Endodermal cell (in vitro differentiated cells): Measurements from ENCODE around the gene ASCC3. TPM values are rescaled to one million over a fixed set of nuclear protein-coding genes. Genes with fewer than 3 reads are reported as not detected.

ENCODE experiments used
- DNase-seq: peaks from one replicate; pipeline ENCODE4 v3.0.0-alpha.2; 2017
- H3K27ac ChIP-seq: 2 replicates; pipeline ENCODE4 v1.5.1; 2013; ENCODE audit warnings: mild to moderate bottlenecking, low read depth, low read length, moderate library complexity
- H3K27me3 ChIP-seq: 2 replicates; pipeline ENCODE4 v1.6.1; 2013; ENCODE audit warnings: mild to moderate bottlenecking, low read length, moderate library complexity; ENCODE audit not compliant: insufficient read depth, control insufficient read depth, poor library complexity, severe bottlenecking
- H3K36me3 ChIP-seq: 2 replicates; pipeline ENCODE4 v1.7.0; 2013; ENCODE audit warnings: mild to moderate bottlenecking, low read length, moderate library complexity; ENCODE audit not compliant: control insufficient read depth, insufficient read depth
- H3K4me1 ChIP-seq: one replicate; pipeline ENCODE4 v1.7.0; 2013; ENCODE audit warnings: low read length; ENCODE audit not compliant: control insufficient read depth, insufficient read depth
- H3K4me3 ChIP-seq: 2 replicates; pipeline ENCODE4 v1.5.1; 2013; ENCODE audit warnings: mild to moderate bottlenecking, low read length, moderate library complexity
- H3K9ac ChIP-seq: 2 replicates; pipeline ENCODE4 v1.6.1; 2013; ENCODE audit warnings: mild to moderate bottlenecking, low read length, moderate library complexity; ENCODE audit not compliant: poor library complexity, severe bottlenecking; ENCODE audit errors: extremely low read depth
- H3K9me3 ChIP-seq: 2 replicates; pipeline ENCODE4 v1.6.1; 2013; ENCODE audit warnings: mild to moderate bottlenecking, low read length, moderate library complexity; ENCODE audit not compliant: control insufficient read depth
- H3K27ac Mint-ChIP-seq: 2 replicates; pipeline ENCODE4 v1.8.0; 2020; ENCODE audit warnings: mixed read lengths
- H3K27me3 Mint-ChIP-seq: 2 replicates; pipeline ENCODE4 v1.8.0; 2021; ENCODE audit warnings: mild to moderate bottlenecking, mixed read lengths; ENCODE audit not compliant: insufficient read depth
- H3K36me3 Mint-ChIP-seq: 2 replicates; pipeline ENCODE4 v1.8.0; 2020; ENCODE audit warnings: low read depth, mixed read lengths
- H3K4me1 Mint-ChIP-seq: 2 replicates; pipeline ENCODE4 v1.8.0; 2020; ENCODE audit warnings: mixed read lengths
- H3K4me3 Mint-ChIP-seq: 2 replicates; pipeline ENCODE4 v1.8.0; 2020; ENCODE audit warnings: mild to moderate bottlenecking, moderate library complexity, mixed read lengths
- H3K9me3 Mint-ChIP-seq: 2 replicates; pipeline ENCODE4 v1.8.0; 2020; ENCODE audit warnings: mild to moderate bottlenecking, mixed read lengths
- CTCF ChIP-seq: fragments of 200-600 bp; sonication (generic); conservative IDR thresholded peaks from 2 replicates; pipeline ENCODE4 v1.5.0; 2021; ENCODE audit warnings: antibody characterized with exemption, mild to moderate bottlenecking
- WGBS, 2 experiments: methylation state at CpG; one replicate each; pipeline versions ENCODE4 v1.1.5 to v1.1.7; 2013; ENCODE audit warnings: missing lambda C conversion rate in 2 of 2, mixed read lengths in 1 of 2; ENCODE audit not compliant: insufficient coverage in 1 of 2, insufficient read length in 1 of 2; 5-methylcytosine and 5-hydroxymethylcytosine counted together
- total RNA-seq, 2 donors: library from RNA; stranded (reverse); fragmentation: NEBNext Ultra II Directional in 1 of 2; extraction: Animal tissue kit (Norgen Biotek cat#: 25700) in 1 of 2; gene quantifications; 2 replicates in 1 of 2; 3 replicates in 1 of 2; pipeline ENCODE4 v1.2.1, GENCODE V29; 2021

ASCC3 gene
- total RNA-seq, 2 donors from 2014 or later = 40.0 to 41.1 TPM

GRCh38 chr6:100599088-100599770 lies 281.9 kb downstream of the ASCC3 start:
- no peaks in the 10 kb centered on the region for H3K27me3 Mint-ChIP-seq
- no peak overlapping the region for H3K4me3 ChIP-seq
- peaks cover 14% of the 10 kb centered on the region for H3K36me3 ChIP-seq
- H3K36me3 Mint-ChIP-seq = peaks cover 5% of the 10 kb centered on the region
- H3K9me3 Mint-ChIP-seq = no peaks in the 10 kb centered on the region
- no peak overlapping the region for H3K9ac ChIP-seq
- no peak for DNase-seq
- H3K4me1 ChIP-seq = no peaks in the 10 kb centered on the region
- WGBS, 2 experiments = 87 to 100% methylated on average over 1 of the region's 1 CpG
- H3K4me1 Mint-ChIP-seq = no peaks in the 10 kb centered on the region
- H3K27ac Mint-ChIP-seq = no peak overlapping the region
- H3K4me3 Mint-ChIP-seq = no peak overlapping the region
- no peak for TF ChIP-seq CTCF
- H3K9me3 ChIP-seq = no peaks in the 10 kb centered on the region
- H3K27ac ChIP-seq = no peak overlapping the region
- no peaks in the 10 kb centered on the region for H3K27me3 ChIP-seq

- TF ChIP-seq CTCF = no peak
- H3K9me3 Mint-ChIP-seq = no peaks in the 10 kb centered on the region
- no peaks in the 10 kb centered on the region for H3K4me1 ChIP-seq
These were observed 285.7 kb downstream of the ASCC3 start for GRCh38 chr6:100595456-100595855.

GRCh38 chr6:100593522-100593921 lies 287.6 kb downstream of the ASCC3 start:
- H3K9me3 Mint-ChIP-seq = no peaks in the 10 kb centered on the region
- Histone ChIP-seq H3K9ac (no peak overlapping the region), H3K4me1 (no peaks in the 10 kb centered on the region), H3K9me3 (no peaks in the 10 kb centered on the region), H3K36me3 (peaks cover 12% of the 10 kb centered on the region), H3K27me3 (no peaks in the 10 kb centered on the region), H3K27ac (no peak overlapping the region), H3K4me3 (no peak overlapping the region)
- peaks cover 16% of the 10 kb centered on the region for H3K36me3 Mint-ChIP-seq
- H3K4me3 Mint-ChIP-seq = no peak overlapping the region
- H3K27me3 Mint-ChIP-seq = no peaks in the 10 kb centered on the region
- no peak for TF ChIP-seq CTCF
- DNase-seq = no peak
- 86 to 89% methylated on average over 1 to 2 of the region's 2 CpGs for whole genome bisulfite sequencing, 2 experiments
- H3K4me1 Mint-ChIP-seq = peaks cover 3% of the 10 kb centered on the region
- H3K27ac Mint-ChIP-seq = no peak overlapping the region

More at GRCh38 chr6:100595456-100595855, 285.7 kb downstream of the ASCC3 start:
- peaks cover 5% of the 10 kb centered on the region for H3K36me3 Mint-ChIP-seq
- Histone ChIP-seq H3K36me3 (peaks cover 4% of the 10 kb centered on the region), H3K4me3 (no peak overlapping the region), H3K9ac (no peak overlapping the region), H3K27ac (no peak overlapping the region), H3K27me3 (no peaks in the 10 kb centered on the region), H3K9me3 (no peaks in the 10 kb centered on the region)
- H3K4me3 Mint-ChIP-seq = no peak overlapping the region
- no peaks in the 10 kb centered on the region for H3K27me3 Mint-ChIP-seq
- DNase-seq = no peak
- peaks cover 3% of the 10 kb centered on the region for H3K4me1 Mint-ChIP-seq
- no peak overlapping the region for H3K27ac Mint-ChIP-seq
